Thoracic aorta (tissue), 2 donors: ENCODE data around the gene GASK1A. TPM values are rescaled to one million over a fixed set of nuclear protein-coding genes. Genes with fewer than 3 reads are reported as not detected.

Source experiments
- ATAC-seq: fragments of 150-250 bp; one replicate; pipeline ENCODE4 v1.8.0; 2017; ENCODE audit warnings: low read depth; ENCODE audit not compliant: insufficient number of reproducible peaks, low FRiP score
- DNase-seq: peaks from one replicate; pipeline ENCODE4 v3.0.0-alpha.2; 2020; ENCODE audit warnings: low spot score
- H3K27ac ChIP-seq, 2 donors: fragments of 200-600 bp; sonication (generic); 1 replicate in 1 of 2; 2 replicates in 1 of 2; pipeline ENCODE4 v1.5.1; 2016; ENCODE audit warnings: mild to moderate bottlenecking in 2 of 2, moderate library complexity in 2 of 2
- H3K27me3 ChIP-seq: fragments of 200-600 bp; sonication (generic); replicated peaks from 2 replicates; pipeline ENCODE4 v1.6.0; 2016; ENCODE audit warnings: mild to moderate bottlenecking; ENCODE audit not compliant: insufficient read depth
- H3K36me3 ChIP-seq: fragments of 200-600 bp; sonication (generic); one replicate; pipeline ENCODE4 v1.5.1; 2016
- H3K4me1 ChIP-seq, 2 donors: fragments of 200-600 bp; sonication (generic); 1 replicate in 1 of 2; 2 replicates in 1 of 2; pipeline versions ENCODE4 v1.5.1 to v1.6.0; 2016; ENCODE audit warnings: low read depth in 2 of 2, mild to moderate bottlenecking in 1 of 2; ENCODE audit not compliant: control insufficient read depth in 1 of 2
- H3K4me3 ChIP-seq: fragments of 200-600 bp; sonication (generic); 2 replicates; pipeline ENCODE4 v1.5.1; 2016; ENCODE audit warnings: mild to moderate bottlenecking
- H3K9me3 ChIP-seq: fragments of 200-600 bp; sonication (generic); 2 replicates; pipeline ENCODE4 v1.5.1; 2016
- CTCF ChIP-seq: fragments of 200-600 bp; sonication (generic); IDR thresholded peaks from one replicate; pipeline ENCODE4 v1.5.1; 2019; ENCODE audit warnings: antibody characterized with exemption
- total RNA-seq, 2 donors: library from RNA; depleted of rRNA; stranded (reverse); fragments of >200 nt; gene quantifications; one replicate each; pipeline versions ENCODE4 v1.1.0 to v1.2.3, GENCODE V29; 2016

Gene GASK1A
- total RNA-seq, 2 donors from 2014 or later, result 10.2 to 37.3 TPM

DNA sequence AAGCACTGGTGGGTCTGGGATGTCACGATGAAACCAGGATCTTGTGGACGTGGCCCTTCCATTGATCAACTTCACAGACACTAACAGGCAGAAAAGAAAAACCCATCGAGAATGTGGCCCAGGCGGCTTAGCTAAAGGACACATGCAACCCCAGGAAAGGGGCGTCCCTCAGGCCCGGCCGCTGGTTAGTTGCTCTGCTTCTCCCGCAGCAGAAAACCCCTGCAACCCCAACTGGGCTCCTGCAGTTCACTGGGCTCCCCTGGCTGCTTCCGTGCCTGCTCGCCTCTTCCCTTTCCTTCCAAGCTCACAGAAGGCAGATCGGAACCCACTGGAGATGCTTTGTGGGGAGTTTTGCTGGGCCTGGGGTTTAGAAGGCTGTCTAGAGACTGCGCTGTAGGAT lies 1.1 kb downstream of the GASK1A start:
- no peaks in the 10 kb centered on the region for H3K9me3 ChIP-seq
- H3K36me3 ChIP-seq, result no peaks in the 10 kb centered on the region
- DNase-seq (no peak), ATAC-seq (no peak)
- no peak overlapping the region for H3K27ac ChIP-seq
- peak overlapping the region; percentile 81 for H3K4me3 ChIP-seq
- H3K4me1 ChIP-seq, result peaks cover 0 to 33% of the 10 kb centered on the region in 2 donors
- no peaks in the 10 kb centered on the region for H3K27me3 ChIP-seq
- TF ChIP-seq CTCF, result no peak

DNA sequence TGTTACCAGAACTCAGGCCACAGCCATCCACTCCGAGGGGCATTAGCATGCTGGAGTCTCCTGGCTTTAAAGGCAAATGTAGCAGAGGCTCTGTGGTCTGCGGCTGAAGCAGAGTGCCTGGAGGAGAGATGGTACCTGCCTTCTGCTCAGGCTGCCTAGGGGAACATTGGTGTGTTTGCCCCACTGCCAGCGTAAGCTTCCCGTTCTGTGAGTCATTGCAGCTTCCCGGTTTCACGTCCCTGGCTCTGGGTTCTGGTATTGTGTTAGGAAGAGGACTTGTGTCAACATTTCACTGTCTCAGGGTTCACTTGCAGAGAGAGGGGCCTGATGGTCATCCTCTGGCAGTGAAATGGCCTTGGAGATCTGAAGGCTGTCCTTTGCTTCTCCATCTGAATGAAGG lies 1.8 kb downstream of the GASK1A start:
- no peak overlapping the region for H3K27ac ChIP-seq
- no peak for TF ChIP-seq CTCF
- ATAC-seq, result no peak
- peak overlapping the region; percentile 81 for H3K4me3 ChIP-seq
- H3K4me1 ChIP-seq, result peaks cover 0 to 33% of the 10 kb centered on the region in 2 donors
- no peaks in the 10 kb centered on the region for H3K9me3 ChIP-seq
- H3K27me3 ChIP-seq, result no peaks in the 10 kb centered on the region
- no peak for DNase-seq
- no peaks in the 10 kb centered on the region for H3K36me3 ChIP-seq

- ATAC-seq, result no peak
- no peaks in the 10 kb centered on the region for H3K9me3 ChIP-seq
- no peak for DNase-seq
These were observed 3.7 kb downstream of the GASK1A start for GRCh38 chr3:42982645-42983412.

GRCh38 chr3:42983927-42984326 lies 4.8 kb downstream of the GASK1A start:
- no peak overlapping the region for H3K4me3 ChIP-seq
- no peak for TF ChIP-seq CTCF

More at GRCh38 chr3:42982645-42983412, 3.7 kb downstream of the GASK1A start:
- no peaks in the 10 kb centered on the region for H3K27me3 ChIP-seq
- no peak overlapping the region for H3K27ac ChIP-seq
- no peaks in the 10 kb centered on the region for H3K36me3 ChIP-seq
- TF ChIP-seq CTCF, result no peak
- no peak overlapping the region for H3K4me3 ChIP-seq
- peaks cover 0 to 33% of the 10 kb centered on the region in 2 donors for H3K4me1 ChIP-seq

GRCh38 chr3:42984701-42985100 lies 5.6 kb downstream of the GASK1A start:
- TF ChIP-seq CTCF, result no peak
- Histone ChIP-seq H3K27me3 (no peaks in the 10 kb centered on the region), H3K4me1 (peaks cover 0 to 25% of the 10 kb centered on the region in 2 donors), H3K4me3 (no peak overlapping the region), H3K27ac (no peak overlapping the region), H3K9me3 (no peaks in the 10 kb centered on the region), H3K36me3 (no peaks in the 10 kb centered on the region)
- DNase-seq, result no peak
- no peak for ATAC-seq

More at GRCh38 chr3:42983927-42984326, 4.8 kb downstream of the GASK1A start:
- no peaks in the 10 kb centered on the region for H3K36me3 ChIP-seq
- no peaks in the 10 kb centered on the region for H3K9me3 ChIP-seq
- no peak for DNase-seq
- H3K4me1 ChIP-seq, result peaks cover 0 to 29% of the 10 kb centered on the region in 2 donors
- H3K27ac ChIP-seq, result no peak overlapping the region
- ATAC-seq, result no peak
- no peaks in the 10 kb centered on the region for H3K27me3 ChIP-seq
